ENCODE data around the gene TMEM181. TPM values are rescaled to one million over a fixed set of nuclear protein-coding genes. Genes with fewer than 3 reads are reported as not detected.

Gene TMEM181
- total RNA-seq, 1 donor from 2014 or later: 31.0 TPM

DNA sequence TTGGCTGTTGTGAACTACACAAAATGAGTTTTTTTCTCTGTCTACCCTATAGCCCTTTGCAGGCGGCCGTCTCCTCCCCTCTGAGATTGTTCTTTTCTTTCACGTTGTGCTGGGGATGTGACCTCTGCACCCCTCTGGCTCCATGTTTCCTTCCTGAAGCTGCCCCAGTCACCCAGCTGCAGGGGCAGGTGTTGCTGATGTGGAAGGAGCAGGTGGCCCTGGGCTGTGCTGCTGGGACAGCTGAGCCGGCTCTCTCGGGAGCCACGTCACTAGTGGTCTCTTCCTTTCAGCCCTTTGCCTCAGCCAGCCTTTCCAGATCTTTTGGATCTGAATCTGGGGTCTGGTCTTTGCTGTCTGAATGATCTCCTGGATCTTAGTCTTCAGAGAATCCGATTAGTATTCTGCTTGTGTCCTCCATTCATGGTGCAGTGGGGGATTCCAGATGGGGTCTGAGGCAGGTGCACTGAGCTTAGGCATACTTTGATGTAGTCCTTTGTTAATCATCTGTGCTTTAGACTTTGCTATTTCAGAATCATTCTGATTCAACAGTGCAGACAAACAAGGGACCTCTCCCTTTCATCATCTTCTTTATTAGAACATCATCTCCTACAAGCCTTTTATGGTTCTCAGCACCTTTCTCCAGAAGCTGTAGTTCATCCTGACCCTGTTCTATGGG lies 31.4 kb downstream of the TMEM181 start:
- H3K36me3 Mint-ChIP-seq (ENCODE audit: low read depth, unreplicated experiment): peaks cover 32% of the 10 kb centered on the region
- H3K27ac ChIP-seq (ENCODE audit: low read depth, low read length): no peak overlapping the region

DNA sequence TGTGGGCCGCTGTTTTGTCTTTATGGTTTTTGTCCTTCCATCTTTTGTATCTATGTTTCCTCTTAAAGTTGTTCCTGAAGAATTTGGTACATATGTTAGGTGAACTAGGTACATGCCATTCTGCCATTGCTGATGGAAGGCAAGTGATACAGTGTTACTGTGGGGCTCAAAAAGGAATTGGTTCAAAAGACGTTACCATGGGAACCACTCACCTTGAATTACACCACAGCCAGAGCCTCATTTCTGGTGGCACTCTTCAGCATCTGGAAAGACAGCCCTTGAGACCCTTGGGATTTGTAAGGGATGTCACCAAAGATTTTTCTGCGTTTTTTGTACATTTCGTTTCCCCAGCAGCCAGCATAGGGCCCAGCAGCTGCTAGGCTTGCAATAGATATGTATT lies 31.9 kb downstream of the TMEM181 start:
- no peak overlapping the region for H3K4me2 ChIP-seq (ENCODE audit: low read length)
- Mint-ChIP-seq H3K4me1 (ENCODE audit: low read depth, unreplicated experiment) (no peaks in the 10 kb centered on the region), H3K27ac (ENCODE audit: unreplicated experiment) (no peak overlapping the region), H3K9me3 (ENCODE audit: unreplicated experiment) (no peaks in the 10 kb centered on the region), H3K27me3 (ENCODE audit: low read depth, unreplicated experiment) (no peaks in the 10 kb centered on the region), H3K4me3 (ENCODE audit: unreplicated experiment) (no peak overlapping the region), H3K36me3 (ENCODE audit: low read depth, unreplicated experiment) (peaks cover 30% of the 10 kb centered on the region)
- H3K27me3 ChIP-seq (ENCODE audit: insufficient read depth, low read length): no peaks in the 10 kb centered on the region
- no peaks in the 10 kb centered on the region for H3K79me2 ChIP-seq (ENCODE audit: insufficient read depth, low read length)
- TF ChIP-seq, protein P1, sequence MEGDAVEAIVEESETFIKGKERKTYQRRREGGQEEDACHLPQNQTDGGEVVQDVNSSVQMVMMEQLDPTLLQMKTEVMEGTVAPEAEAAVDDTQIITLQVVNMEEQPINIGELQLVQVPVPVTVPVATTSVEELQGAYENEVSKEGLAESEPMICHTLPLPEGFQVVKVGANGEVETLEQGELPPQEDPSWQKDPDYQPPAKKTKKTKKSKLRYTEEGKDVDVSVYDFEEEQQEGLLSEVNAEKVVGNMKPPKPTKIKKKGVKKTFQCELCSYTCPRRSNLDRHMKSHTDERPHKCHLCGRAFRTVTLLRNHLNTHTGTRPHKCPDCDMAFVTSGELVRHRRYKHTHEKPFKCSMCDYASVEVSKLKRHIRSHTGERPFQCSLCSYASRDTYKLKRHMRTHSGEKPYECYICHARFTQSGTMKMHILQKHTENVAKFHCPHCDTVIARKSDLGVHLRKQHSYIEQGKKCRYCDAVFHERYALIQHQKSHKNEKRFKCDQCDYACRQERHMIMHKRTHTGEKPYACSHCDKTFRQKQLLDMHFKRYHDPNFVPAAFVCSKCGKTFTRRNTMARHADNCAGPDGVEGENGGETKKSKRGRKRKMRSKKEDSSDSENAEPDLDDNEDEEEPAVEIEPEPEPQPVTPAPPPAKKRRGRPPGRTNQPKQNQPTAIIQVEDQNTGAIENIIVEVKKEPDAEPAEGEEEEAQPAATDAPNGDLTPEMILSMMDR (IDR thresholded peaks at IDR 0.05; ENCODE audit: insufficient read depth, low read depth, low read length): no peak
- no peak for TF ChIP-seq EZH2 (IDR thresholded peaks at IDR 0.05; ENCODE audit: insufficient read depth, low read length)
- no peak overlapping the region for H3K9ac ChIP-seq (ENCODE audit: low read length)
- no peaks in the 10 kb centered on the region for H3K4me1 ChIP-seq (ENCODE audit: insufficient read depth, low read length)
- H2AFZ ChIP-seq (ENCODE audit: low read depth, low read length): no peak overlapping the region
- DNase-seq (ENCODE audit: low read depth) (no peak), FAIRE-seq (no peak)
- H3K4me3 ChIP-seq (ENCODE audit: insufficient read depth, low read depth, low read length): no peak overlapping the region
- peaks cover 4% of the 10 kb centered on the region for H4K20me1 ChIP-seq (ENCODE audit: insufficient read depth, low read length)
- H3K9me3 ChIP-seq (ENCODE audit: insufficient read depth, low read depth, low read length): peaks cover 1% of the 10 kb centered on the region
- no peak overlapping the region for H3K27ac ChIP-seq (ENCODE audit: low read depth, low read length)
- peaks cover 43% of the 10 kb centered on the region for H3K36me3 ChIP-seq (ENCODE audit: insufficient read depth, low read length)

More for the DNA sequence above, 31.4 kb downstream of the TMEM181 start:
- H3K4me3 Mint-ChIP-seq (ENCODE audit: unreplicated experiment): no peak overlapping the region
- H3K9me3 Mint-ChIP-seq (ENCODE audit: unreplicated experiment): no peaks in the 10 kb centered on the region
- Histone ChIP-seq H3K9ac (ENCODE audit: low read length) (no peak overlapping the region), H3K4me2 (ENCODE audit: low read length) (no peak overlapping the region), H3K27me3 (ENCODE audit: insufficient read depth, low read length) (no peaks in the 10 kb centered on the region), H3K79me2 (ENCODE audit: insufficient read depth, low read length) (no peaks in the 10 kb centered on the region), H3K4me1 (ENCODE audit: insufficient read depth, low read length) (no peaks in the 10 kb centered on the region), H2AFZ (ENCODE audit: low read depth, low read length) (no peak overlapping the region), H3K36me3 (ENCODE audit: insufficient read depth, low read length) (peaks cover 45% of the 10 kb centered on the region), H4K20me1 (ENCODE audit: insufficient read depth, low read length) (peaks cover 4% of the 10 kb centered on the region), H3K9me3 (ENCODE audit: insufficient read depth, low read depth, low read length) (peaks cover 7% of the 10 kb centered on the region), H3K4me3 (ENCODE audit: insufficient read depth, low read depth, low read length) (no peak overlapping the region)
- no peaks in the 10 kb centered on the region for H3K27me3 Mint-ChIP-seq (ENCODE audit: low read depth, unreplicated experiment)
- FAIRE-seq (no peak), DNase-seq (ENCODE audit: low read depth) (no peak)
- no peaks in the 10 kb centered on the region for H3K4me1 Mint-ChIP-seq (ENCODE audit: low read depth, unreplicated experiment)
- TF ChIP-seq EZH2 (IDR thresholded peaks at IDR 0.05; ENCODE audit: insufficient read depth, low read length): no peak
- TF ChIP-seq, protein P1 (IDR thresholded peaks at IDR 0.05; ENCODE audit: insufficient read depth, low read depth, low read length): no peak
- no peak overlapping the region for H3K27ac Mint-ChIP-seq (ENCODE audit: unreplicated experiment)

DNA sequence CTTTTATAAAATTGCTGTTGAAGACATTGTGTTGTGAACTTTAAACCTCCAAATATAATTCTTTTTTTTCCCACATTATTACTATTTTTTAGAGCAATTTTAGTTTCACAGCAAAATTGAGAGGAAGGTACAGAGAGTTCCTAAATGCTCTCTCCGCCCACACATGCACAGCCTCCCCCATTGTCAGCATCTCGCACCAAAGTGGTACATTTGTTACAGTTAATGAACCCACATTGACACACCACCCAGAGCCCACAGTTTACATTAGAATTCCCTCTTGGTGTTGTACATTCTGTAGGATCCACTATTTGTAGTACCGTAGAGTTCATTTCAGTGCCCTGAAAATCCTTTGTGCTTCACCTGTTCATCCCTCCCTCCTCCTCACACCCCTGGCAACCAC lies 33.8 kb downstream of the TMEM181 start:
- H3K27me3 ChIP-seq (ENCODE audit: insufficient read depth, low read length): no peaks in the 10 kb centered on the region
- Mint-ChIP-seq H3K4me1 (ENCODE audit: low read depth, unreplicated experiment) (peaks cover 3% of the 10 kb centered on the region), H3K9me3 (ENCODE audit: unreplicated experiment) (no peaks in the 10 kb centered on the region), H3K27me3 (ENCODE audit: low read depth, unreplicated experiment) (no peaks in the 10 kb centered on the region), H3K27ac (ENCODE audit: unreplicated experiment) (no peak overlapping the region), H3K4me3 (ENCODE audit: unreplicated experiment) (no peak overlapping the region), H3K36me3 (ENCODE audit: low read depth, unreplicated experiment) (peaks cover 21% of the 10 kb centered on the region)
- H3K4me1 ChIP-seq (ENCODE audit: insufficient read depth, low read length): no peaks in the 10 kb centered on the region
- no peaks in the 10 kb centered on the region for H3K79me2 ChIP-seq (ENCODE audit: insufficient read depth, low read length)
- H3K9me3 ChIP-seq (ENCODE audit: insufficient read depth, low read depth, low read length): no peaks in the 10 kb centered on the region
- no peak overlapping the region for H3K4me2 ChIP-seq (ENCODE audit: low read length)
- DNase-seq (ENCODE audit: low read depth): no peak
- H3K36me3 ChIP-seq (ENCODE audit: insufficient read depth, low read length): peaks cover 33% of the 10 kb centered on the region
- H3K4me3 ChIP-seq (ENCODE audit: insufficient read depth, low read depth, low read length): no peak overlapping the region
- H3K27ac ChIP-seq (ENCODE audit: low read depth, low read length): no peak overlapping the region
- no peak for TF ChIP-seq EZH2 (IDR thresholded peaks at IDR 0.05; ENCODE audit: insufficient read depth, low read length)
- TF ChIP-seq, protein P1 (IDR thresholded peaks at IDR 0.05; ENCODE audit: insufficient read depth, low read depth, low read length): no peak
- no peak overlapping the region for H3K9ac ChIP-seq (ENCODE audit: low read length)
- no peak overlapping the region for H2AFZ ChIP-seq (ENCODE audit: low read depth, low read length)
- no peak for FAIRE-seq
- peaks cover 4% of the 10 kb centered on the region for H4K20me1 ChIP-seq (ENCODE audit: insufficient read depth, low read length)
